ENCODE data around the gene BCAP31. TPM values are rescaled to one million over a fixed set of nuclear protein-coding genes. Genes with fewer than 3 reads are reported as not detected.
A peak's percentile ranks its signal among the peaks of the same experiment; 100 is the strongest.

BCAP31 gene
- total RNA-seq = 100 to 1,000 TPM in 4 of 5 donors, 10 to 100 TPM in 1; 90.1 to 124 (median 107) TPM
- 111 TPM for total RNA-seq (2013)
- 35.6 to 158 (median 66.1) reads per million in 29 experiments for total RNA-seq

GRCh38 chrX:153724252-153725038, at the start of gene BCAP31, which contains the start of gene ABCD1:
BCAP31 (minus strand) TSS chrX:153724387; CDS start chrX:153723244, 1,143 bp downstream.
ABCD1 (plus strand) TSS chrX:153724856; CDS start chrX:153725267, 411 bp downstream.
- peak within 1 kb of the TSS; percentile 65 to 72 for H3K4me3 ChIP-seq (ENCODE audit: control insufficient read depth in 1 of 2, extremely low read depth in 1 of 2, low read length in 1 of 2)
- Mint-ChIP-seq H3K36me3 (peaks cover 7% of the 10 kb centered on the region), H3K4me3 (peak within 1 kb of the TSS; percentile 80 to 85 (median 82)), H3K4me1 (peaks cover 18 to 47% (median 33%) of the 10 kb centered on the region in 3 donors), H3K27me3 (peaks cover 0 to 5% of the 10 kb centered on the region in 2 donors), H3K9me3 (no peaks in the 10 kb centered on the region), H3K27ac (peak within 1 kb of the TSS; percentile 80 to 81)
- peak; percentile 75 to 81 (median 80) for ATAC-seq (replicated peaks in 1 of 4)
- under 1% methylated on average over 26 of the region's 88 CpGs for WGBS (ENCODE audit: insufficient coverage)
- peak; percentile 75 to 92 (median 84) for DNase-seq
- H3K27ac ChIP-seq (ENCODE audit: low read length) = peak within 1 kb of the TSS; percentile 74
- H3K36me3 ChIP-seq (ENCODE audit: control insufficient read depth in 2 of 2, extremely low read depth in 1 of 2, insufficient read depth in 1 of 2, low read length in 1 of 2) = peaks cover under 1 to 24% of the 10 kb centered on the region in 2 donors
- H3K27me3 ChIP-seq (replicated peaks in 1 of 2; ENCODE audit: control insufficient read depth in 2 of 2, extremely low read depth in 1 of 2, insufficient read depth in 2 of 2, low read length in 1 of 2) = no peaks in the 10 kb centered on the region
- peaks cover 7 to 58% of the 10 kb centered on the region in 2 experiments for H3K4me1 ChIP-seq (ENCODE audit: control insufficient read depth in 1 of 2, extremely low read depth in 1 of 2, insufficient read depth in 2 of 2, low read length in 2 of 2)
- POLR2A ChIA-PET = interaction anchor here in 1 of 2 donors (0.6 kb wide), 1 partner anchor 206 kb away, joined by 5 read pairs; no protein-coding TSS in a partner anchor
- H3K9me3 ChIP-seq = no peaks in the 10 kb centered on the region
- CTCF ChIA-PET = interaction anchor here in 1 of 2 donors (0.6 kb wide), 1 partner anchor 312 kb away, joined by 4 read pairs; no protein-coding TSS in a partner anchor

- 100% methylated on average over 3 of the region's 23 CpGs for WGBS (ENCODE audit: insufficient coverage)
- DNase-seq = no peak
Observed at GRCh38 chrX:153773218-153773611, 49.0 kb upstream of the BCAP31 start.

GRCh38 chrX:153772316-153773217, 48.4 kb upstream of the BCAP31 start:
- peaks cover 0 to 4% of the 10 kb centered on the region in 2 experiments for H3K27me3 ChIP-seq (replicated peaks in 1 of 2; ENCODE audit: control insufficient read depth in 2 of 2, extremely low read depth in 1 of 2, insufficient read depth in 2 of 2, low read length in 1 of 2)
- no peaks in the 10 kb centered on the region for H3K9me3 ChIP-seq
- Mint-ChIP-seq H3K36me3 (no peaks in the 10 kb centered on the region), H3K27me3 (no peaks in the 10 kb centered on the region), H3K9me3 (no peaks in the 10 kb centered on the region), H3K4me3 (no peak overlapping the region), H3K4me1 (peaks cover 0 to 2% (median 1%) of the 10 kb centered on the region in 3 donors), H3K27ac (no peak overlapping the region)
- H3K36me3 ChIP-seq (ENCODE audit: control insufficient read depth in 2 of 2, extremely low read depth in 1 of 2, insufficient read depth in 1 of 2, low read length in 1 of 2) = no peaks in the 10 kb centered on the region
- CTCF ChIA-PET = interaction anchor here in 1 of 2 donors (0.7 kb wide), 2 partner anchors 10 to 138 kb away, joined by 3 to 7 read pairs; no protein-coding TSS in a partner anchor
- no peak overlapping the region for H3K27ac ChIP-seq (ENCODE audit: low read length)
- 70% methylated on average over 6 of the region's 21 CpGs for WGBS (ENCODE audit: insufficient coverage)
- H3K4me3 ChIP-seq (ENCODE audit: control insufficient read depth in 1 of 2, extremely low read depth in 1 of 2, low read length in 1 of 2) = no peak overlapping the region
- POLR2A ChIA-PET = no interaction called here
- no peak for ATAC-seq (replicated peaks in 1 of 4)
- H3K4me1 ChIP-seq (ENCODE audit: control insufficient read depth in 1 of 2, extremely low read depth in 1 of 2, insufficient read depth in 2 of 2, low read length in 2 of 2) = peaks cover 0 to 9% of the 10 kb centered on the region in 2 experiments
- DNase-seq = peak in 1 of 35 experiments; percentile 1

More at GRCh38 chrX:153773218-153773611, 49.0 kb upstream of the BCAP31 start:
- Mint-ChIP-seq H3K4me1 (no peaks in the 10 kb centered on the region), H3K27ac (no peak overlapping the region), H3K9me3 (no peaks in the 10 kb centered on the region), H3K36me3 (no peaks in the 10 kb centered on the region), H3K4me3 (no peak overlapping the region), H3K27me3 (no peaks in the 10 kb centered on the region)
- POLR2A ChIA-PET = no interaction called here
- Histone ChIP-seq H3K27me3 (replicated peaks in 1 of 2; ENCODE audit: control insufficient read depth in 2 of 2, extremely low read depth in 1 of 2, insufficient read depth in 2 of 2, low read length in 1 of 2) (peaks cover 0 to 10% of the 10 kb centered on the region in 2 experiments), H3K27ac (ENCODE audit: low read length) (no peak overlapping the region), H3K9me3 (no peaks in the 10 kb centered on the region), H3K36me3 (ENCODE audit: control insufficient read depth in 2 of 2, extremely low read depth in 1 of 2, insufficient read depth in 1 of 2, low read length in 1 of 2) (no peaks in the 10 kb centered on the region), H3K4me3 (ENCODE audit: control insufficient read depth in 1 of 2, extremely low read depth in 1 of 2, low read length in 1 of 2) (no peak overlapping the region), H3K4me1 (ENCODE audit: control insufficient read depth in 1 of 2, extremely low read depth in 1 of 2, insufficient read depth in 2 of 2, low read length in 2 of 2) (peaks cover 0 to 4% of the 10 kb centered on the region in 2 experiments)
- no peak for ATAC-seq (replicated peaks in 1 of 4)
- CTCF ChIA-PET = interaction anchor here in 1 of 2 donors (0.7 kb wide), 1 partner anchor 10 kb away, joined by 3 read pairs; no protein-coding TSS in a partner anchor

- Histone ChIP-seq H3K27me3 (replicated peaks in 1 of 2; ENCODE audit: control insufficient read depth in 2 of 2, extremely low read depth in 1 of 2, insufficient read depth in 2 of 2, low read length in 1 of 2) (no peaks in the 10 kb centered on the region), H3K4me1 (ENCODE audit: control insufficient read depth in 1 of 2, extremely low read depth in 1 of 2, insufficient read depth in 2 of 2, low read length in 2 of 2) (peaks cover 0 to 9% of the 10 kb centered on the region in 2 experiments), H3K9me3 (no peaks in the 10 kb centered on the region), H3K36me3 (ENCODE audit: control insufficient read depth in 2 of 2, extremely low read depth in 1 of 2, insufficient read depth in 1 of 2, low read length in 1 of 2) (no peaks in the 10 kb centered on the region), H3K27ac (ENCODE audit: low read length) (no peak overlapping the region), H3K4me3 (ENCODE audit: control insufficient read depth in 1 of 2, extremely low read depth in 1 of 2, low read length in 1 of 2) (no peak overlapping the region)
- CTCF ChIA-PET = interaction anchor here in 1 of 2 donors (0.7 kb wide), 1 partner anchor 139 kb away, joined by 7 read pairs; no protein-coding TSS in a partner anchor
- Mint-ChIP-seq H3K9me3 (no peaks in the 10 kb centered on the region), H3K4me3 (no peak overlapping the region), H3K36me3 (no peaks in the 10 kb centered on the region), H3K4me1 (peaks cover 1 to 4% (median 2%) of the 10 kb centered on the region in 3 donors), H3K27ac (no peak overlapping the region), H3K27me3 (no peaks in the 10 kb centered on the region)
- no peak for ATAC-seq (replicated peaks in 1 of 4)
- peak in 1 of 35 experiments; percentile 1 for DNase-seq
- POLR2A ChIA-PET = no interaction called here
- WGBS (ENCODE audit: insufficient coverage) = 92% methylated on average over 11 of the region's 37 CpGs
Observed at GRCh38 chrX:153771415-153772315, 47.5 kb upstream of the BCAP31 start.

- H3K36me3 ChIP-seq (ENCODE audit: control insufficient read depth in 2 of 2, extremely low read depth in 1 of 2, insufficient read depth in 1 of 2, low read length in 1 of 2) = no peaks in the 10 kb centered on the region
- Mint-ChIP-seq H3K4me3 (no peak overlapping the region), H3K9me3 (no peaks in the 10 kb centered on the region), H3K27ac (no peak overlapping the region), H3K27me3 (no peaks in the 10 kb centered on the region), H3K4me1 (peaks cover 4 to 8% (median 7%) of the 10 kb centered on the region in 3 donors), H3K36me3 (no peaks in the 10 kb centered on the region)
- peaks cover 0 to 12% of the 10 kb centered on the region in 2 experiments for H3K4me1 ChIP-seq (ENCODE audit: control insufficient read depth in 1 of 2, extremely low read depth in 1 of 2, insufficient read depth in 2 of 2, low read length in 2 of 2)
- ChIA-PET CTCF (no interaction called here), POLR2A (no interaction called here)
- H3K4me3 ChIP-seq (ENCODE audit: control insufficient read depth in 1 of 2, extremely low read depth in 1 of 2, low read length in 1 of 2) = no peak overlapping the region
- H3K27me3 ChIP-seq (replicated peaks in 1 of 2; ENCODE audit: control insufficient read depth in 2 of 2, extremely low read depth in 1 of 2, insufficient read depth in 2 of 2, low read length in 1 of 2) = no peaks in the 10 kb centered on the region
- 92% methylated on average over 5 of the region's 18 CpGs for WGBS (ENCODE audit: insufficient coverage)
- ATAC-seq (replicated peaks in 1 of 4) (no peak), DNase-seq (no peak)
- H3K9me3 ChIP-seq = no peaks in the 10 kb centered on the region
- no peak overlapping the region for H3K27ac ChIP-seq (ENCODE audit: low read length)
Observed at GRCh38 chrX:153770601-153771414, 46.6 kb upstream of the BCAP31 start.
